OCI-LY1 (cell line): Measurements from ENCODE around the gene GZMM.

Source experiments
- H2AFZ ChIP-seq: fragments of 200-600 bp; sonication (generic), shearing (Covaris generic); 2 replicates; pipeline ENCODE4 v1.6.0; 2014; ENCODE audit warnings: antibody characterized with exemption, mild to moderate bottlenecking, low read length
- H3F3A ChIP-seq: fragments of 200-600 bp; sonication (generic), shearing (Covaris generic); 2 replicates; pipeline ENCODE4 v1.6.0; 2014; ENCODE audit warnings: mild to moderate bottlenecking, antibody characterized with exemption, low read length, moderate library complexity; ENCODE audit not compliant: insufficient read depth
- H3K27ac ChIP-seq: fragments of 200-600 bp; sonication (generic); 2 replicates; pipeline ENCODE4 v1.5.1; 2014; ENCODE audit warnings: low read length, mixed run types, mild to moderate bottlenecking, low read depth; ENCODE audit not compliant: poor library complexity, severe bottlenecking
- H3K27me3 ChIP-seq: fragments of 200-600 bp; sonication (generic); 2 replicates; pipeline ENCODE4 v1.6.0; 2014; ENCODE audit warnings: antibody characterized with exemption, mild to moderate bottlenecking, low read length, moderate library complexity; ENCODE audit not compliant: insufficient read depth
- H3K36me3 ChIP-seq: fragments of 200-600 bp; sonication (generic); 2 replicates; pipeline ENCODE4 v1.6.1; 2014; ENCODE audit warnings: mild to moderate bottlenecking, antibody characterized with exemption, low read length, moderate library complexity, mixed read lengths; ENCODE audit not compliant: insufficient read depth
- H3K4me1 ChIP-seq: fragments of 200-600 bp; sonication (generic); 2 replicates; pipeline ENCODE4 v1.5.1; 2014; ENCODE audit warnings: mild to moderate bottlenecking, low read length, moderate library complexity; ENCODE audit not compliant: insufficient read depth, severe bottlenecking
- H3K4me2 ChIP-seq: fragments of 200-600 bp; sonication (generic), shearing (Covaris generic); 2 replicates; pipeline ENCODE4 v1.6.1; 2014; ENCODE audit warnings: low read length
- H3K4me3 ChIP-seq: fragments of 200-600 bp; sonication (generic); 2 replicates; pipeline ENCODE4 v1.5.1; 2014; ENCODE audit warnings: low read length, low read depth, mild to moderate bottlenecking, mixed read lengths; ENCODE audit not compliant: poor library complexity, severe bottlenecking
- H3K79me2 ChIP-seq: fragments of 200-600 bp; shearing (Covaris generic); 2 replicates; pipeline ENCODE4 v1.6.1; 2016; ENCODE audit warnings: mixed run types, low read length, mixed read lengths; ENCODE audit not compliant: insufficient read depth
- H3K9ac ChIP-seq: fragments of 200-600 bp; sonication (generic), shearing (Covaris generic); 2 replicates; pipeline ENCODE4 v1.6.1; 2014; ENCODE audit warnings: mild to moderate bottlenecking, low read length, mixed read lengths
- H3K9me2 ChIP-seq: fragments of 200-600 bp; sonication (generic), shearing (Covaris generic); 2 replicates; pipeline ENCODE4 v1.6.1; 2014; ENCODE audit warnings: low read depth, mild to moderate bottlenecking, low read length, mixed read lengths
- H3K9me3 ChIP-seq: fragments of 200-600 bp; shearing (Covaris generic); 2 replicates; pipeline ENCODE4 v1.6.1; 2014; ENCODE audit warnings: low read length, mixed read lengths
- H4K20me1 ChIP-seq: fragments of 200-600 bp; sonication (generic), shearing (Covaris generic); 2 replicates; pipeline ENCODE4 v1.6.0; 2016; ENCODE audit warnings: mild to moderate bottlenecking, low read length; ENCODE audit not compliant: insufficient read depth
- CTCF ChIP-seq: fragments of 200-600 bp; sonication (generic), shearing (Covaris generic); IDR thresholded peaks from 2 replicates; pipeline ENCODE4 v1.5.1; 2017; ENCODE audit warnings: mild to moderate bottlenecking, antibody characterized with exemption, low read length, moderate library complexity, mixed read lengths
- EZH2 ChIP-seq: fragments of 200-600 bp; sonication (generic), shearing (Covaris generic); IDR thresholded peaks from 2 replicates; pipeline ENCODE4 v1.8.0; 2017; ENCODE audit warnings: borderline replicate concordance, mixed run types, mild to moderate bottlenecking, antibody characterized with exemption, low read length, moderate library complexity, mixed read lengths

Gene GZMM

GRCh38 chr19:511101-511851 is 32.6 kb upstream of the GZMM start:
- Histone ChIP-seq H4K20me1 (no peaks in the 10 kb centered on the region), H3K27ac (peak overlapping the region; percentile 93), H3K9me2 (no peaks in the 10 kb centered on the region), H3K4me1 (peaks cover 46% of the 10 kb centered on the region), H3K36me3 (peaks cover 17% of the 10 kb centered on the region), H3F3A (no peaks in the 10 kb centered on the region), H3K79me2 (no peaks in the 10 kb centered on the region), H3K27me3 (no peaks in the 10 kb centered on the region), H3K4me3 (peak overlapping the region; percentile 41), H3K9me3 (no peaks in the 10 kb centered on the region), H2AFZ (no peak overlapping the region), H3K4me2 (peak overlapping the region; percentile 61), H3K9ac (peak overlapping the region; percentile 50; the same call in 1 of the 2 replicates)
- TF ChIP-seq EZH2 (no peak), CTCF (no peak)

GRCh38 chr19:512547-513365 is 31.1 kb upstream of the GZMM start:
- Histone ChIP-seq H3K9me2 (no peaks in the 10 kb centered on the region), H3K9me3 (no peaks in the 10 kb centered on the region), H4K20me1 (no peaks in the 10 kb centered on the region), H2AFZ (no peak overlapping the region), H3K4me3 (no peak overlapping the region), H3K79me2 (no peaks in the 10 kb centered on the region), H3K4me2 (no peak overlapping the region; the same call in 1 of the 2 replicates), H3K27me3 (no peaks in the 10 kb centered on the region), H3F3A (no peaks in the 10 kb centered on the region), H3K27ac (peak overlapping the region; percentile 93), H3K4me1 (peaks cover 43% of the 10 kb centered on the region), H3K9ac (no peak overlapping the region), H3K36me3 (peaks cover 17% of the 10 kb centered on the region)
- TF ChIP-seq CTCF (no peak), EZH2 (no peak)

GRCh38 chr19:513368-514165 is 30.3 kb upstream of the GZMM start:
- no peaks in the 10 kb centered on the region for H3K79me2 ChIP-seq
- no peaks in the 10 kb centered on the region for H3K27me3 ChIP-seq
- no peak overlapping the region for H2AFZ ChIP-seq
- no peak overlapping the region for H3K27ac ChIP-seq
- H4K20me1 ChIP-seq = no peaks in the 10 kb centered on the region
- no peak overlapping the region for H3K9ac ChIP-seq
- no peak overlapping the region for H3K4me2 ChIP-seq
- peaks cover 17% of the 10 kb centered on the region for H3K36me3 ChIP-seq
- H3K4me1 ChIP-seq = peaks cover 36% of the 10 kb centered on the region
- H3K4me3 ChIP-seq = no peak overlapping the region
- H3F3A ChIP-seq = no peaks in the 10 kb centered on the region
- TF ChIP-seq EZH2 (no peak), CTCF (no peak)
- no peaks in the 10 kb centered on the region for H3K9me2 ChIP-seq
- no peaks in the 10 kb centered on the region for H3K9me3 ChIP-seq
